Measurements from ENCODE around the gene ANKRD65. TPM values are rescaled to one million over a fixed set of nuclear protein-coding genes. Genes with fewer than 3 reads are reported as not detected.
A peak's percentile ranks its signal among the peaks of the same experiment; 100 is the strongest.

The ANKRD65 gene
- total RNA-seq, 1 donor from 2014 or later = 21.5 TPM

DNA sequence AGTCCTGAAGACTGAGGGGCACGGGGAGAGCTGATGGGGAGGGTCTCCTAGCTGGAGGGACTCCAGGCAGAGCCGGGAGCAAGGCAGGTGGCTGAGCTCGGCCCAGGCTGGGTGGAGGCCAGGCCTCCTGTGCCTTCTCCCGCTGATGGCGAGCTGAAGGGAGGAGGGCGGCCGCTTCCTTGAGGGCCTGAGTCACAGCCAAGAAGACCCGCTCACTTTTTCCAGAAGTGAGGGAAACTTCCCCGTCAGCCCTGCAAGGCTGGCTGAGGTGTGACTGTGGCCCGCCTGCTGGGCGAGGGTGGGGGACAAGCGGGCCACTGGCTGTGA, 12.7 kb upstream of the ANKRD65 start:
- Histone ChIP-seq H3K36me3 (no peaks in the 10 kb centered on the region), H3K4me1 (peaks cover 70% of the 10 kb centered on the region), H3K27me3 (no peaks in the 10 kb centered on the region), H3K27ac (peak overlapping the region; percentile 91), H3K9me3 (no peaks in the 10 kb centered on the region), H3K4me3 (peak overlapping the region; percentile 57)
- ATAC-seq (peak; percentile 0), DNase-seq (peak; percentile 78)
- TF ChIP-seq, protein P1, sequence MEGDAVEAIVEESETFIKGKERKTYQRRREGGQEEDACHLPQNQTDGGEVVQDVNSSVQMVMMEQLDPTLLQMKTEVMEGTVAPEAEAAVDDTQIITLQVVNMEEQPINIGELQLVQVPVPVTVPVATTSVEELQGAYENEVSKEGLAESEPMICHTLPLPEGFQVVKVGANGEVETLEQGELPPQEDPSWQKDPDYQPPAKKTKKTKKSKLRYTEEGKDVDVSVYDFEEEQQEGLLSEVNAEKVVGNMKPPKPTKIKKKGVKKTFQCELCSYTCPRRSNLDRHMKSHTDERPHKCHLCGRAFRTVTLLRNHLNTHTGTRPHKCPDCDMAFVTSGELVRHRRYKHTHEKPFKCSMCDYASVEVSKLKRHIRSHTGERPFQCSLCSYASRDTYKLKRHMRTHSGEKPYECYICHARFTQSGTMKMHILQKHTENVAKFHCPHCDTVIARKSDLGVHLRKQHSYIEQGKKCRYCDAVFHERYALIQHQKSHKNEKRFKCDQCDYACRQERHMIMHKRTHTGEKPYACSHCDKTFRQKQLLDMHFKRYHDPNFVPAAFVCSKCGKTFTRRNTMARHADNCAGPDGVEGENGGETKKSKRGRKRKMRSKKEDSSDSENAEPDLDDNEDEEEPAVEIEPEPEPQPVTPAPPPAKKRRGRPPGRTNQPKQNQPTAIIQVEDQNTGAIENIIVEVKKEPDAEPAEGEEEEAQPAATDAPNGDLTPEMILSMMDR (IDR thresholded peaks at IDR 0.05) = no peak
- intact Hi-C loops (cut with DNase I) = no loop called here

DNA sequence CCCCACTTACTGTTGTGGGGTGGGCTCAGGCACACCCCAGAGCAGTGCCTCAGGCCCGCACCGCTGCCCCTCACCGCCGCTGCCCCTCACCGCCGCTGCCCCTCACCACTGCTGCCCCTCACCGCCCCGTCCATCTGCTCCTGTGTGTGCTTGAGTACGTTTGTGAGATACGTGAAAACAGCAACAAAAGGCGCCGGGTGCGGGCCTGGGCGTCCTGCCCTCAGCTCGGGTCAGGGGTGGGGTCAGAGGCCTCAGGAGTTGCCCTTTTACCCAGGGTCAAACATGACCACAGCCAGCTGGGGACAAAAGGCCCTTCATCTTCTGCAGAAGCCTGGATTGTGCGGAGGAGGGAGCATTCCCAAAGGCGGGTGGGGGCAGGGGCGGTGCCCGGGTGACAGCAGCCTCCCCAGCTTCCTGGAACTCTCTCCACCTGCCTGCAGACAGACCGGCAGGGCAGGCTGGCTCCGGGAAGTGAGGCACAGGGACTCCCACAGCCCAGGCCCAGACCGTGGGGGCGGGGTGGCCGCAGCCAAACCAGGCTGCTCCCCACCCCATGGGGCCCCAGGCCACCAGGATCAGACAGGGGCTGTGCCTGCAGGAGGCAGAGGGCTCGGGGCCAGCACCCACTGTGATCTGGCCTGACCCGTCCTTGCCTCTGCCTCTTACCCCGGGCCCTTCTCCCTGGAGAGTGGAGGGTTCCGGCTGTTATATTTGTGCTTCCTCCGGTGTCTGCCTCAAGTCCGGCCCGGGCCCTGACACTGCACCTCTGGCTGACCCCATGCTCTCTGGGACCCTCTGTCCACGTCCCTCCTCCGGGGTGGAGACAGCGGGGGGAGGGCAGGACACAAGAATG, 12.1 kb upstream of the ANKRD65 start:
- intact Hi-C loops (cut with DNase I) = no loop called here
- Histone ChIP-seq H3K4me3 (peak overlapping the region; percentile 57), H3K9me3 (no peaks in the 10 kb centered on the region)

DNA sequence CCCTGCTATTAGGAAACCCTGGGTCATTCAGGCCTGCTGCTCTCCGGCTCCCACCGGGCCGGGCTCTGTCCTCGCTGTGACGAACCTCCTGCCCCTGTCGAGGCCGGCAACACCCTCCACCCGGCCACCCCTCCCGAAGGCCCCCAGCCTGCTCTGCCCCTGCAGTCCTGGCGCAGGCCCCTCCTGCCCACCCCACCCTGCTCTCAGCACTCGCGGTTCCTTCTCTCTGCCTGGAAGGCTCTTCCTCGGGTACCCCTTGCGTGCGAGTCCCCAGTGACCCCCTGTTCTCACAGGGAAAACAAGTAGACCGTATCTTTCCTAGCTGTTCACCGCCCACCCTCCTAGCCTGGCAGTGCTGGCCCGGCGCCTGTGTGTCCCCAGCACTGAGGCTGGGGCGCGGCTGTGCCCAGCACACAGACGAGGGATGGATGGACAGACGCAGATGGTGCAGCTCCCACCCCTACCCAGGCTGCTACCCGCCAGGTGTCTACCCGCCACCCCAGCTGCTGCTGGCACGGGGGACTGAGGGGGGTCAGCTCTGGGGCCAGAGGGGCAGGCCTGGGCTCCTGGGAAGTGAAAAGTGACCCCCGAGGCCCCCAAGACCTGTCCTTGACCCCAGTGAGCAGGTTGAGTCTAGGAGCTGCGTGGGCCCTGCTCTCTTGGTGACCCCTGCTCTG, 11.3 kb upstream of the ANKRD65 start:
- peaks cover 66% of the 10 kb centered on the region for H3K4me1 ChIP-seq
- H3K27ac ChIP-seq = peak overlapping the region; percentile 91
- no peaks in the 10 kb centered on the region for H3K27me3 ChIP-seq
- H3K9me3 ChIP-seq = no peaks in the 10 kb centered on the region
- TF ChIP-seq, protein P1 (IDR thresholded peaks at IDR 0.05) = no peak
- no peak for ATAC-seq
- no peaks in the 10 kb centered on the region for H3K36me3 ChIP-seq
- H3K4me3 ChIP-seq = peak overlapping the region; percentile 57
- intact Hi-C loops (cut with DNase I) = no loop called here
- peak; percentile 67 for DNase-seq

More for the DNA sequence above, 12.1 kb upstream of the ANKRD65 start:
- peak overlapping the region; percentile 91 for H3K27ac ChIP-seq
- DNase-seq = peak; percentile 96
- no peaks in the 10 kb centered on the region for H3K36me3 ChIP-seq
- H3K27me3 ChIP-seq = no peaks in the 10 kb centered on the region
- peak; percentile 75 for ATAC-seq
- TF ChIP-seq, protein P1 (IDR thresholded peaks at IDR 0.05) = no peak
- peaks cover 69% of the 10 kb centered on the region for H3K4me1 ChIP-seq

DNA sequence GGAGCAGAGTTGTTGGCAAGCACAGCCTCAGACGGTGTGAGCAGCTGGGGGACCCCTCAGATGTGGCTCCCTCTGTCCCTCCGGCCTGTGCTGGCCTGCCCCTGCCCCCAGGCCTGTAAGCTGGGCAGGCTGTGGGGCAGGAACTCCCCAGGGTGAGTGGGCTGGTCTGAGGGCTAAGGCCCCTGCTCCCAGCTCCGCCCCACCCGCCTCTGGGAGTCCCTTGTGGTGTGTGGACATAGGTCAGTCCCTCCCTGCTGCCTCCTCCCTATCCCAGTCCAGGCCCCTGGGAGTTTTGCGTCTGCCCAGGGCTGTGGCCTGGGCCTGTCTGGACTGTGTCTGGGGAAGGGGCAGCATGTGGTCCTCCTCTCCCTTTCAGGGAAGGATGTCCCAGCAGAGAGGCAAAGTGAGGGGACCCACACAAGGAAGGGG, 10.8 kb upstream of the ANKRD65 start:
- H3K36me3 ChIP-seq = no peaks in the 10 kb centered on the region
- H3K4me1 ChIP-seq = peaks cover 66% of the 10 kb centered on the region
- DNase-seq = peak; percentile 90
- intact Hi-C loops (cut with DNase I) = no loop called here
- no peak overlapping the region for H3K4me3 ChIP-seq
- no peaks in the 10 kb centered on the region for H3K27me3 ChIP-seq
- peak; percentile 52 for ATAC-seq
- peak overlapping the region; percentile 91 for H3K27ac ChIP-seq
- TF ChIP-seq, protein P1 (IDR thresholded peaks at IDR 0.05) = no peak
- H3K9me3 ChIP-seq = no peaks in the 10 kb centered on the region

DNA sequence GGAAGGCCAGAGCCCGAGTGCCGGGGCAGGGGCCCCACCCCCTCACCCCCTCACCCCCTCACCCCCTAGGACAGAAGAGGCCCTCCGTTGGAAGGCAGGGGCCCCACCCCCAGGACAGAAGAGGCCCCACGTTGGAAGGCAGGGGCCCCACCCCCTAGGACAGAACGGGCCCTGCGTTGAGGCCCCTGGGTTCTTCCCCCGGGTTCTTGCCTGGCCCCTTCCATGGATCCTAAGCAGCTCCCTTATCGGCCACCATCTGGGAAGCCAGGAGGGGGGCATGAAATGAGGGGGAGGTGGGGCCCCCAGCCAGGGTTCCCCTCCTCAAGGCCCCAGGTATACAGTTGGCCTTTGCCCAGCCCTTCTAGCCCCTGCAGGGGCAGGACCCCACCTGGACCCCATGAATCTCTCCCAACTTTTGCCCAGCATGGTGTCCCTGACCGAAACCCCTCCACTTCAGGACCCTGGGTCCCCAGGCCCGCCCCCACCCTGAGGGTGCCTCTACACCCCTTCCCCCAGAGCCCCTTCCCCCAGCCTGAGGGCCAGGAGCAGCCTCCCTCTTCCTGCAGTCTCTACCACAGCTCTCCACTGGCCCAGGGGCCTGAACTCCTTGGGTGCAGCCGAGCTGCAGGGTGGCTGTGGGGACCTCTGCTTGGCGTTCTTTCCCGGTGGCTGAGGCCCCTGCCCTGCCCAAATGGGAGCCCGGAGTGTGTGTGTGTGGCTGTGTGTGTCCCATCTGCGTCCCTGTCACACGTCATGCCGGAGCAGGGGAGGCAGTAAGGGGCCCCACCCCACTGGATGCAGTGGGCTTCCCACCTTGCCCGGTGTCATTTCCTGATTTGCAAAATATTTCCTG, 10.1 kb upstream of the ANKRD65 start:
- ATAC-seq = no peak
- Histone ChIP-seq H3K27ac (peak overlapping the region; percentile 91), H3K9me3 (no peaks in the 10 kb centered on the region), H3K36me3 (no peaks in the 10 kb centered on the region), H3K4me3 (no peak overlapping the region), H3K27me3 (no peaks in the 10 kb centered on the region), H3K4me1 (peaks cover 64% of the 10 kb centered on the region)
- intact Hi-C loops (cut with DNase I) = no loop called here
- peak; percentile 61 for DNase-seq
- TF ChIP-seq, protein P1 (IDR thresholded peaks at IDR 0.05) = no peak

Data from upper lobe of right lung (tissue), 1 donor.